SU-DHL-6 (cell line): Measurements from ENCODE around the gene HERC4.

Source experiments
- H2AFZ ChIP-seq: fragments of 200-600 bp; sonication (generic); 2 replicates; pipeline ENCODE4 v1.6.1; 2014; ENCODE audit warnings: low read depth, mild to moderate bottlenecking, moderate library complexity, mixed read lengths, antibody characterized with exemption, low read length; ENCODE audit not compliant: severe bottlenecking
- H3F3A ChIP-seq: fragments of 200-600 bp; shearing (Covaris generic); 2 replicates; pipeline ENCODE4 v1.6.0; 2016; ENCODE audit warnings: antibody characterized with exemption, mild to moderate bottlenecking; ENCODE audit not compliant: insufficient read depth
- H3K27ac ChIP-seq: fragments of 200-600 bp; sonication (generic); 2 replicates; pipeline ENCODE4 v1.5.1; 2016; ENCODE audit warnings: low read depth, mild to moderate bottlenecking, low read length, moderate library complexity, mixed read lengths
- H3K27me3 ChIP-seq: fragments of 200-600 bp; sonication (generic), shearing (Covaris generic); 2 replicates; pipeline ENCODE4 v1.6.0; 2014; ENCODE audit warnings: mild to moderate bottlenecking, low read length
- H3K36me3 ChIP-seq: fragments of 200-600 bp; sonication (generic); 2 replicates; pipeline ENCODE4 v1.6.1; 2014; ENCODE audit warnings: mild to moderate bottlenecking, low read length, mixed read lengths
- H3K4me2 ChIP-seq: fragments of 300-600, 200-600 bp; shearing (Covaris generic), sonication (generic); 2 replicates; pipeline ENCODE4 v1.6.0; 2014; ENCODE audit warnings: low read length, low read depth, mild to moderate bottlenecking; ENCODE audit not compliant: poor library complexity, severe bottlenecking
- H3K4me3 ChIP-seq: fragments of 200-600 bp; sonication (generic); 2 replicates; pipeline ENCODE4 v1.5.1; 2014; ENCODE audit warnings: antibody characterized with exemption, low read length, mild to moderate bottlenecking, mixed read lengths; ENCODE audit not compliant: insufficient read depth, poor library complexity, severe bottlenecking
- H3K79me2 ChIP-seq: fragments of 200-600 bp; sonication (generic); 2 replicates; pipeline ENCODE4 v1.6.1; 2014; ENCODE audit warnings: mild to moderate bottlenecking, low read length, moderate library complexity; ENCODE audit not compliant: insufficient read depth
- H3K9ac ChIP-seq: fragments of 200-600 bp; sonication (generic); 2 replicates; pipeline ENCODE4 v1.7.0; 2014; ENCODE audit warnings: mild to moderate bottlenecking, low read length
- H3K9me2 ChIP-seq: fragments of 200-600 bp; sonication (generic); replicated peaks from 2 replicates; pipeline ENCODE4 v1.6.1; 2014; ENCODE audit warnings: low read length; ENCODE audit not compliant: insufficient read depth
- H3K9me3 ChIP-seq: fragments of 200-600 bp; sonication (generic); 2 replicates; pipeline ENCODE4 v1.6.1; 2014; ENCODE audit warnings: low read length, mixed read lengths; ENCODE audit not compliant: insufficient read depth
- H4K20me1 ChIP-seq: fragments of 200-600 bp; sonication (generic); 2 replicates; pipeline ENCODE4 v1.6.1; 2014; ENCODE audit warnings: low read depth, mild to moderate bottlenecking, antibody characterized with exemption, low read length, moderate library complexity, mixed read lengths
- CTCF ChIP-seq: fragments of 200-600 bp; sonication (generic); IDR thresholded peaks from one replicate; pipeline ENCODE4 v1.5.1; 2017; ENCODE audit warnings: antibody characterized with exemption, mild to moderate bottlenecking, low read length, moderate library complexity; ENCODE audit not compliant: insufficient read depth, poor library complexity, severe bottlenecking
- EZH2phosphoT487 ChIP-seq: fragments of 200-600 bp; sonication (generic), shearing (Covaris generic); conservative IDR thresholded peaks from 2 replicates; pipeline ENCODE4 v1.6.1; 2018; ENCODE audit warnings: mild to moderate bottlenecking, antibody characterized with exemption, low read length, moderate library complexity, mixed read lengths

Gene HERC4

DNA sequence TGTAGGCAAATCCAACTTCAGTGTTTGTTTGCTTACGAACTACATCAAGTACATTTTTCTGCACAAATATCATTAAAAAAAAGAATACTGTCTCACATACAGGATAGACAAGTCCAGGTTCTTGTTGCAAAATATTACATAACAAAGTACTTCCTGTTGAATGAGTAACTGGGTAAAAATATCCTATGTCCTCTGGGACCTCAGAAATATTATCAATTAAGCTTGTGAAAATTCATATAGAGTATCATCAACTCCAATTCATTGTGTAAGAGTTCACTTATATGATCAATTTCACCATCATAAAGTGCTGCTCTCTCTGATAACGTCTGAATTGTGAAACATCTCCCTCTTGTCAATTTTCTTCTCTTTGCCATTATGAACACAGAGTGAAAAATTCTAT, 22.6 kb downstream of the HERC4 start:
- H3K9me2 ChIP-seq = no peaks in the 10 kb centered on the region
- no peak overlapping the region for H3K4me3 ChIP-seq
- H3K79me2 ChIP-seq = peaks cover 8% of the 10 kb centered on the region
- no peak overlapping the region for H2AFZ ChIP-seq
- no peak overlapping the region for H3K4me2 ChIP-seq
- no peaks in the 10 kb centered on the region for H3K9me3 ChIP-seq
- TF ChIP-seq CTCF (no peak), EZH2phosphoT487 (no peak)
- no peak overlapping the region for H3K9ac ChIP-seq
- no peak overlapping the region for H3K27ac ChIP-seq
- peaks cover 4% of the 10 kb centered on the region; the same call in 1 of the 2 replicates for H3F3A ChIP-seq
- H3K27me3 ChIP-seq = no peaks in the 10 kb centered on the region
- H4K20me1 ChIP-seq = no peaks in the 10 kb centered on the region
- H3K36me3 ChIP-seq = peaks cover 7% of the 10 kb centered on the region; the same call in 1 of the 2 replicates

DNA sequence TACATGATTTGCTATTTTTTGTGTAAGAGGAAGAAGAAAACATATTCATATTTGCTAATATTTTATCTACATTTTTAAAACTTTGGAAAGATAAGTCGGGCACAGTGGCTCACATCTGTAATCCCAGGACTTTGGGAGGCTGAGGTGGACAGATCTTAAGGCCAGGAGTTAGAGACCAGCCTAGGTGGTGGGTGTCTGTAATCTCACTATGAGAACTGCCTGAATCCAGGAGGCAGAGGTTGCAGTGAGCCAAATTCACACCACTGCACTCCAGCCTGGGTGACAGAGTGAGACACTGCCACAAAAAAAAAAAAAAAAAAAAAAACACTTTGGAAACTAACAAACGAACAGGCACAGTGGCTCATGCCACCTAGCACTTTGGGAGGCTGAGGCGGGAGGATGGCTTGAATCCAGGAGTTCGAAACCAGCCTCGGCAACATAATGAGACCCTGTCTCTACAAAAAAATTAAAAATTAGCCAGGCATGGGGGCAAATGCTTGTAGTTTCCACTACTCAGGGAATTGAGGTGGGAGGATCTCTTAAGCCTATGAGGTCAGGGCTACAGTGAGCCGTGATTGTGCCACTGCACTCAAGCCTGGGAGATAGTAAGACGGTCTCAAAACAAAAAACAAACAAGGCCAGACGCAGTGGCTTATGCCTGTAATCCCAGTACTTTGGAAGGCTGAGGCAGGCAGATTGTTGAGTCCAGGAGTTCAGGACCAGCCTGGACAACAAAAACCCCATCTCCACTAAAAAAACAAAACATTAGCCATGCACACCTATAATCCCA, 25.6 kb downstream of the HERC4 start:
- Histone ChIP-seq H3F3A (no peaks in the 10 kb centered on the region; the same call in none of the 2 replicates), H4K20me1 (no peaks in the 10 kb centered on the region), H3K79me2 (peaks cover 18% of the 10 kb centered on the region), H2AFZ (no peak overlapping the region), H3K27ac (no peak overlapping the region), H3K9ac (no peak overlapping the region), H3K27me3 (no peaks in the 10 kb centered on the region), H3K36me3 (no peaks in the 10 kb centered on the region; the same call in 1 of the 2 replicates), H3K9me3 (no peaks in the 10 kb centered on the region), H3K9me2 (no peaks in the 10 kb centered on the region), H3K4me3 (no peak overlapping the region), H3K4me2 (no peak overlapping the region)
- TF ChIP-seq EZH2phosphoT487 = no peak
- TF ChIP-seq CTCF = no peak

DNA sequence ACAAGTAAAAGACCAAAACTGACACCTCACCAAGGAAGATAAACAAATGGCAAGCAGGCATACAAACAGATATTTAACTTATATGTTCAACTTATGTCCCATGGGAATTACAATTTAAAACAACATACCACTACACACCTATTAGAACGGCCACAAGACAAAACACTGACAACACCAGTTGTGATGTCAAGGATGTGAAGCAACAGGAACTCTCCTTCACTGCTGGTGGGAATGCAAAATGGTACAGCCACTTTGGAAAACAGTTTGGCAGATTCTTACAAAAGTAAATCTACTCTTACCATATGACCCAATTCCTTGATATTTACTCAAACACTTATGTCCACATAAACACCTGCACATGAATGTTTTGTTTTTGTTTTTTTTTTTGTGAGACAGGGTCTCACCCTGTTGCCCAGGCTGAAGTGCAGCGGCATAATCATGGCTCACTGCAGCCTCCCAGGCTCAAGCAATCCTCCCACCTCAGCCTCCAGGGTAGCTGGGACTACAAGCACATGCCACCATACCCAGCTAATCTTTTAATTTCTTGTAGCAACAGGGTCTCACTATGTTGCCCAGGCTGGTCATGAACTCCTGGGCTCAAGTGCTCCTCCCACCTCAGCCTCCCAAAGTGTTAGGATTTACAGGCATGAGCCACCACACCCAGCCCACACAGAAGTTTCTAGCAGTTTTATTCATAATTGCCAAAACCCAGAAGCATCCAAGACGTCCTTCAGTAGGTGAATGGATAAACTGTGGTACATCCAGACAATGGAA, 27.3 kb downstream of the HERC4 start:
- Histone ChIP-seq H3K4me2 (no peak overlapping the region), H3F3A (peaks cover 4% of the 10 kb centered on the region), H3K9ac (no peak overlapping the region), H2AFZ (no peak overlapping the region), H3K9me2 (no peaks in the 10 kb centered on the region), H3K79me2 (peaks cover 18% of the 10 kb centered on the region), H3K27ac (no peak overlapping the region), H4K20me1 (no peaks in the 10 kb centered on the region), H3K9me3 (no peaks in the 10 kb centered on the region), H3K4me3 (no peak overlapping the region), H3K36me3 (peaks cover 4% of the 10 kb centered on the region; the same call in 1 of the 2 replicates), H3K27me3 (no peaks in the 10 kb centered on the region)
- no peak for TF ChIP-seq EZH2phosphoT487
- no peak for TF ChIP-seq CTCF
